Thymus (tissue), 11 donors: Measurements from ENCODE around the gene LRRC8A. TPM values are rescaled to one million over a fixed set of nuclear protein-coding genes. Genes with fewer than 3 reads are reported as not detected.

Experiments used
- DNase-seq, 9 donors: peaks; one replicate each; pipeline ENCODE4 v3.0.0-alpha.2; 2013; ENCODE audit warnings: low spot score in 9 of 9, low read depth in 6 of 9, missing footprints in 1 of 9
- H3K27ac ChIP-seq, 2 donors: one replicate each; pipeline ENCODE4 v1.5.1; 2013; ENCODE audit warnings: control low read depth in 1 of 2, low read depth in 1 of 2, low read length in 1 of 2, mild to moderate bottlenecking in 1 of 2, moderate library complexity in 1 of 2
- H3K27me3 ChIP-seq, 2 donors: one replicate each; pipeline ENCODE4 v1.5.1; 2013; ENCODE audit warnings: low read length in 1 of 2; ENCODE audit not compliant: control insufficient read depth in 2 of 2, insufficient read depth in 1 of 2
- H3K36me3 ChIP-seq, 2 donors: one replicate each; pipeline ENCODE4 v1.5.1; 2013; ENCODE audit warnings: low read length in 1 of 2, mild to moderate bottlenecking in 1 of 2, moderate library complexity in 1 of 2; ENCODE audit not compliant: control insufficient read depth in 2 of 2, insufficient read depth in 2 of 2
- H3K4me1 ChIP-seq, 2 donors: one replicate each; pipeline ENCODE4 v1.5.1; 2013; ENCODE audit warnings: low read length in 2 of 2; ENCODE audit not compliant: control insufficient read depth in 2 of 2, insufficient read depth in 2 of 2
- H3K4me3 ChIP-seq, 2 donors: one replicate each; pipeline ENCODE4 v1.5.1; 2013; ENCODE audit warnings: low read length in 2 of 2, control low read depth in 1 of 2, mild to moderate bottlenecking in 1 of 2
- H3K9me3 ChIP-seq, 2 donors: one replicate each; pipeline ENCODE4 v1.5.1; 2013; ENCODE audit warnings: low read length in 1 of 2, mild to moderate bottlenecking in 1 of 2; ENCODE audit not compliant: control insufficient read depth in 2 of 2, insufficient read depth in 1 of 2
- WGBS: extraction: QIAGEN DNeasy Blood & Tissue Kit; methylation state at CpG from one replicate; pipeline ENCODE4 v1.1.7; 2013; 5-methylcytosine and 5-hydroxymethylcytosine counted together
- polyA plus RNA-seq: library from polyadenylated mRNA; stranded (reverse); fragments of 200-250 nt; gene quantifications from one replicate; pipeline ENCODE4 v1.2.3, GENCODE V29; 2013
- total RNA-seq: library from RNA; stranded (reverse); fragments of 120-200 nt; gene quantifications from one replicate; pipeline ENCODE4 v1.2.4, GENCODE V29; 2013
- donor health status: healthy.

The LRRC8A gene
- total and polyA plus RNA-seq, 2 donors = 9.5 to 10.3 TPM

DNA sequence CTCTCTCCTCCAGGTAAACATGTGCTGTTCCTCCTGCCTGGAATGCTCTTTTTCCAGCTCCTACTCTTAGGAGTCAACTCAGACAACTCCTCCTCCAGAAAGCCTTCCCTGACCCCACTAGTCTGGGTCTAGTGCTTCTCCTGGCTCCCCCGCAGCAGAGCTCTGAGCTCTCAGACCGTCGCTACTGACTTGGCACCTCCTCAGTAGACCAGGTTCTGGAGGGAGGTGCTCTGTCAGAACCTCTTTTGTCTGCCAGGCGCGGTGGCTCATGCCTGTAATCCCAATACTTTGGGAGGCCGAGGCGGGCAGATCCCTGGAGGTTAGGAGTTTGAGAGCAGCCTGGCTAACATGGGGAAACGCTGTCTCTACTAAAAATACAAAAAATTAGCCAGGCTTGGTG is 3.4 kb downstream of the LRRC8A start:
- Histone ChIP-seq H3K27ac (no peak overlapping the region), H3K4me3 (no peak overlapping the region), H3K9me3 (peaks cover 0 to 6% of the 10 kb centered on the region in 2 donors), H3K27me3 (no peaks in the 10 kb centered on the region), H3K4me1 (peaks cover 7 to 22% of the 10 kb centered on the region in 2 donors), H3K36me3 (peaks cover 30 to 42% of the 10 kb centered on the region in 2 donors)
- WGBS = 98% methylated on average over 8 of the region's 8 CpGs
- no peak for DNase-seq

DNA sequence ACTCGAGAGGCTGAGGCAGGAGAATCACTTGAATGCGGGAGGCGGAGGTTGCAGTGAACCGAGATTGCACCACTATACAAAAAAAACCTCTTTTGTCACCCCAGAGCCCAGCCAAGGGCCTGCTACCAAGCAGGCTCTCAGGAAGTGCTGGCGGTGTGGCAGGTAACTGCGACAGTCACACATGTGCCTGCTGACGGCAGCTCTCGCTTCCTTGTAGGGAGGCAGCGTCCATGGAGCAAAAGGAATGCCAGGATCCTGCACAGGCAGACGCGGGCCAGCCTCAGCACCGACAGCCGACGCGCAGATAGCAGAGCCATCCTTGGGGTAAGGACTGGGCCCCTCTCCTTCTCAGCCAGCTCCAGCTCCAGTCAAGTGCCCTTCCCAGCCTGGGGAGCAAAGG is 3.9 kb downstream of the LRRC8A start:
- Histone ChIP-seq H3K9me3 (peaks cover 0 to 6% of the 10 kb centered on the region in 2 donors), H3K27me3 (no peaks in the 10 kb centered on the region), H3K36me3 (peaks cover 30 to 46% of the 10 kb centered on the region in 2 donors), H3K4me1 (peaks cover 7 to 19% of the 10 kb centered on the region in 2 donors), H3K4me3 (no peak overlapping the region), H3K27ac (no peak overlapping the region)
- 98% methylated on average over 15 of the region's 15 CpGs for WGBS
- no peak for DNase-seq

DNA sequence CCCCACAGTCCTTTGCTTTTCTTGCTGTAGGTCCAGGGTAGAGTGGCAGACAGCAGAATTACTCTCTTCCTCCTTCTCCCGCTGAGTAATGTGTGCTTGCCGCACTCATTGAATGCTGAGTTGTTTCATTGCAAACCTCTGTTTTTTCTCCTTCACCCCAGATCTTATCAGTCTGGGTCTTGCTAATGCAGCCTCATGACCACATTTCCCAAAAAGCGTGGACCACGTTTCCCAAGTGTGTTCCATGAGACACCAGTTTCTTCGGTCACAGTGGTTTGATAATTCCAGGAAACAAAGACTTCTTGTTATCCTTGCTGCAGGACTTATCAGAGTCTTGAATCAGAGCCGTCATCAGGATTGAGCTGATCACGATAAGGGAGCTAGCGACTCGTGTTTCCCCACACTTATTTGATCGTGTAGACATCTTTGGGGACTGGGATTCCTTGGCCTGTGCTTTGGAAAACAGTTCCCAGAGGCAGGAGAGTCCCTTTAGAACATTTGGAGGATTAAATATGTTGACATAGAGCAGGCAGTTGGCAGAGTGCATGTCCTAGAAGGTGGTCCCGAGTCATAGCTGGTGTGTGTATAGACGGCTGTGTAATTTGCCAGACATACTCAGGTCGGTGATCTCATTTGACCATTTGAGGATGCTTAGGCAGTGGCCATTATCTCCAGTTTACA is 4.4 kb downstream of the LRRC8A start:
- WGBS = 94% methylated on average over 13 of the region's 13 CpGs
- Histone ChIP-seq H3K36me3 (peaks cover 32 to 48% of the 10 kb centered on the region in 2 donors), H3K27ac (no peak overlapping the region), H3K27me3 (no peaks in the 10 kb centered on the region), H3K4me1 (peaks cover 7 to 17% of the 10 kb centered on the region in 2 donors), H3K4me3 (no peak overlapping the region), H3K9me3 (peaks cover 0 to 6% of the 10 kb centered on the region in 2 donors)
- no peak for DNase-seq

DNA sequence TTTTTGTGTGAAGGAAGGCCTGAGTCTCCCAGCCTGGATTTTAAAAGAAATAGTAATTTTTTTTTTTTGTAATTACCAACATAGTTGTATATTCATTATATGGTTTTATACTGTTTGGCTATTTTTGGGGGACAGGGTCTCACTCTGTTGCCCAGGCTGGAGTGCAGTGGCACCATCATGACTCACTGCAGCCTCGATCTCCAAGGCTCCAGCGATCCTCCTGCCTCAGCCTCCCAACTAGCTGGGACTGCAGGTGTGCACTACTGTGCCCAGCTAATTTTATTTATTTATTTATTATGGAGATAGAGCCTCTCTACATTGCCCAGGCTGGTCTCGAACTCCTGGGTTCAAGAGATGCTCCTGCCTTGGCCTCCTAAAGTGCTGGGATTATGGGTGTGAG is 5.1 kb downstream of the LRRC8A start:
- H3K27me3 ChIP-seq = no peaks in the 10 kb centered on the region
- peaks cover 0 to 2% of the 10 kb centered on the region in 2 donors for H3K9me3 ChIP-seq
- peaks cover 39 to 55% of the 10 kb centered on the region in 2 donors for H3K36me3 ChIP-seq
- no peak overlapping the region for H3K4me3 ChIP-seq
- DNase-seq = no peak
- WGBS = 95% methylated on average over 3 of the region's 3 CpGs
- H3K4me1 ChIP-seq = peaks cover 7 to 19% of the 10 kb centered on the region in 2 donors
- no peak overlapping the region for H3K27ac ChIP-seq

DNA sequence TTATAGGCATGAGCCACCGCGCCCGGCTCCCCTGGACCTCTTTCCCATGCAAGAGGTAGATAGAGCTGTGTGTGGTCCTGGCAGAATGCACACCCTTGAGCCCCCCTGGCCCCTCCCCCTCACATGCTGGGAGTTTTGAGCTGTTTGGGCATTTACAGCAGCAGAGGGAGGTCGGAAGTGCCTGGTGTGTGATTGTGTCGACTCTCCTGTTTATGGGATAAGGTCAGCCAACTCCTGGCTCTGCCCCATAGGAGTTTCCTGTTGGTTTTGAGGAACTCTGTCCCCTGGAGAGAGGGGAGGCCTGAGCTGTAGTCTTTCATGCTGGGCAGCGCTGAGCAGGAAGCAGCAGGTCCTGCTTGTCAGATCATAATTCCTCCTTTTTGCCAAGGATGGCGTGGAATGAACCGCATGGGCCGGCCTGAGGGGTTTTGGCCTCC is 6.0 kb downstream of the LRRC8A start:
- Histone ChIP-seq H3K27me3 (no peaks in the 10 kb centered on the region), H3K4me3 (no peak overlapping the region), H3K4me1 (peaks cover 6 to 20% of the 10 kb centered on the region in 2 donors), H3K27ac (no peak overlapping the region), H3K9me3 (peaks cover 0 to 2% of the 10 kb centered on the region in 2 donors), H3K36me3 (peaks cover 48 to 64% of the 10 kb centered on the region in 2 donors)
- DNase-seq = no peak
- 88% methylated on average over 9 of the region's 9 CpGs for WGBS

DNA sequence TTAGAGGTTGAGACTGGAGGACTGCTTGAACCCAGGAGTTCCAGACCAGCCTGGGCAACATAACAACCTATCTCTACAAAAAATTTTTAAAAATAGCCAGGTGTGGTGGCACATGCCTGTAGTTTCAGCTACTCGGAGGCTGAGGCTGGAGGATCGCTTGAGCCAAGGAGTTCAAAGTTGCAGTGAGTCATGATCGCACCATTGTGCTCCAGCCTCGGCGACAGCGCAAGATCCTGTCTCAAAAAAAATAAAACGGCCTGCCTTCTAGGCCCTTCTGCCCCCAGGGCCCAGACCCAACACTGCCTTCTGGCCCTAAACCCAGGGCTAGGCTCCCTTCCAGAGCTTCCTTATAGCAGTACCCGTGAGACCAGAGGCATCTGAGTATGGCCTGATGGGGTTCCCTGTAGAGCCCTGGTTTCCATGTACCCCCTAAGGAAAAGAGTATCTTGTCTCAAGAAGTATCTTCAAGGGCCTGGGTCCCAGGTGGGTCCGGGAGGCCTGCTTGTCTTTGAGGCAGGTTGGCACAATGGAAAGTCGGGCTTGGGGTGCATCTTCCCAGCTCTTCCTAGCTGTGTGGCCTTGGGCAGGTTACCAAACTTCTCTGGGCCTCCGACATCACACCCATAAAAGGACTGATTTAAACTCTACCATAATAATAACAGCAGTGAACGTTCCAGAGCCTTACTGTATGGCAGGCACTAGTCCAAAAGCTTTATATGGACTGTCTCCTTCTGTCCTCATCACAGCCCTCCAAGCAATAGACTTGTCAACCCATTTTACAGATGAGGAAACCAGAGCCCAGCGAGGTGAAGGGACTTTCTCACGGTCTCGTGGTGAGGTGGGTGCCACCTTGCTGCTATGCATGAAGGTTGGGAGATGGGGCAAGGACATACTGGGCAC is 9.6 kb downstream of the LRRC8A start:
- no peak for DNase-seq
- H3K4me3 ChIP-seq = no peak overlapping the region
- WGBS = 97% methylated on average over 15 of the region's 15 CpGs
- H3K36me3 ChIP-seq = peaks cover 54 to 71% of the 10 kb centered on the region in 2 donors
- H3K9me3 ChIP-seq = no peaks in the 10 kb centered on the region
- peak overlapping the region in 1 of 2 donors; percentile 71 for H3K27ac ChIP-seq
- H3K27me3 ChIP-seq = no peaks in the 10 kb centered on the region
- peaks cover 0 to 4% of the 10 kb centered on the region in 2 donors for H3K4me1 ChIP-seq

DNA sequence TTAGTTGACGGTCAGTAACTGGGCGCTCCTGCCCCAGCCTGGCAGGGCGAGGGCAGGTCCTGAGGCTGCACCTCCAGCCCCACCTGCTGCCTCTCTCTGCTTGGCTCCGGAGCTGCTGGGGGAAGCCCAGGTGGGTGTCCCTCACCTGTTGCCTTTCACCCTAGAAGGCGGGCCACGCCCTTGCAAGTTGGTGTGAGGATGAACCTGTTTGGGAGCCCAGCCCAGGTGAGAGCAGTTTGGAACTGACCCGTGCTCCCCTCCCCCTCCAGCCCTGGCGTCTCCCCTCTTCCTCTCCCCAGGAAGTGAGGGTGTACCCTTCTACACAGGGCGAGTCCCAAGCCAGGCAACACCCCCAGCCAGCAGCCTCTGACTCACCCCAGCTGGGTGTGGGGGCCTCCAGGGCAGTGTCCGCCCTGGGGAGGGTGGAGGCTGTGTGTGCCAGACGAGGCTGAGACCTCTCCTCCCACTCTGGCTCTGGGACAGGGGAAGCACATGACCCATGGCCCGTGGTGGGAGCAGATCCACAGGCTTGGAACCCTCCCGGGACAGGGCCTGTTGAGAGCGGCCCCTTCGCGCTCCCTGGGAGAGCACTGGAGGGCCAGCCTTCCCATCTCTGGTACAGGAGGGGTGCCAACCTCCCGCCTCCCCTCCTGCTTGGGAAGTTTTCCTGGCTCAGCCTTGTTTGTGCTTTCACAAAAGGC is 10.4 kb downstream of the LRRC8A start:
- peaks cover 0 to 4% of the 10 kb centered on the region in 2 donors for H3K4me1 ChIP-seq

DNA sequence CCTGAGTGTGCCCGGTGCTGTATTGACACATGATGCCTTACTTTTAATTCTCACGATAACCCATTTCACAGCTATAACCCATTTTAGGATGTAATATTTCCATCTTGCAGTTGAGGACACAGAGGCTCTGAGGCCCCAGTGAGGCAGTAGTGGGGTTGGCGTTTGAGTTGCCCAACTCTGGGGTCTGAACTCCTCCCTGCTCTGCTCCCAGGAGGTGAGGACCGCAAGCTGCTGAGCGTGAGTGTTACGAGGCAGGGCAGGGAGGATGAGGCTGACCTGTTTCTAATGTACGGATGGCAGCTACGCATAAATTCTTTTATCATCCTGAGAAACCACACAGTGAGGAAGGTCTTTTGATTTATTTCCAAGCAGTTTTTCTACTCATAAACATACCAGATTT is 11.4 kb downstream of the LRRC8A start:
- Histone ChIP-seq H3K36me3 (peaks cover 49 to 65% of the 10 kb centered on the region in 2 donors), H3K27ac (no peak overlapping the region), H3K27me3 (no peaks in the 10 kb centered on the region), H3K4me1 (peaks cover 2 to 11% of the 10 kb centered on the region in 2 donors), H3K9me3 (no peaks in the 10 kb centered on the region), H3K4me3 (no peak overlapping the region)
- no peak for DNase-seq
- 94% methylated on average over 8 of the region's 8 CpGs for WGBS

More for the DNA sequence above, 10.4 kb downstream of the LRRC8A start:
- H3K27me3 ChIP-seq = no peaks in the 10 kb centered on the region
- H3K27ac ChIP-seq = peak overlapping the region in 1 of 2 donors; percentile 71
- 95% methylated on average over 17 of the region's 17 CpGs for WGBS
- no peak overlapping the region for H3K4me3 ChIP-seq
- DNase-seq = no peak
- H3K9me3 ChIP-seq = no peaks in the 10 kb centered on the region
- H3K36me3 ChIP-seq = peaks cover 53 to 70% of the 10 kb centered on the region in 2 donors
